Esophagus muscularis mucosa (tissue), 3 donors: ENCODE results near the gene SETD9.

ENCODE experiments used
- EP300 ChIP-seq: sonication (generic); formaldehyde crosslinking; IDR thresholded peaks from one replicate; pipeline ENCODE4 v1.6.1; 2017; ENCODE audit warnings: antibody characterized with exemption
- TF ChIP-seq, protein P1 (sequence below), 3 experiments: fragments of 200-600 bp in 2 of 3; fragments of 450-650 bp in 1 of 3; sonication (generic) in 2 of 3; IDR thresholded peaks; one replicate each; pipeline ENCODE4 v1.5.1; 2017 to 2019; ENCODE audit warnings: antibody characterized with exemption in 3 of 3, mild to moderate bottlenecking in 2 of 3, moderate library complexity in 1 of 3

DNA sequence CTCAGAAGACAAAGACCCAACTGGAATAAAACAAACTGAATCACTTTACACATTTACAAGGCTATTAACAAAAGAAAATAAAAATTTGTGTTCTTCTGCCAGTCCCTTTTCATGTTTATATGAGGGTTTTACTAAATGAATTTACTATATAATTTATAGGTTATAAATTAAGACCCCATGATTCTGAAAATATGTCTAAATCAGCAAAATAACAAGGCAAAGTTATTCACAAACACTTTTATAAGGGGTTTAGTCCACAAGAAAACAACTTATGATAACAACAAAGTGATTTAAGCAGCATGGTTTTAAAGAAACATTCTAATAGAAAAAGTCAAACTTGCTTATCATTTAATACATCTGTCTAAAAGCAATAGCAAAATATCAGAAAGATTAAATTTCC, 37.7 kb downstream of the SETD9 start:
- TF ChIP-seq, protein P1, sequence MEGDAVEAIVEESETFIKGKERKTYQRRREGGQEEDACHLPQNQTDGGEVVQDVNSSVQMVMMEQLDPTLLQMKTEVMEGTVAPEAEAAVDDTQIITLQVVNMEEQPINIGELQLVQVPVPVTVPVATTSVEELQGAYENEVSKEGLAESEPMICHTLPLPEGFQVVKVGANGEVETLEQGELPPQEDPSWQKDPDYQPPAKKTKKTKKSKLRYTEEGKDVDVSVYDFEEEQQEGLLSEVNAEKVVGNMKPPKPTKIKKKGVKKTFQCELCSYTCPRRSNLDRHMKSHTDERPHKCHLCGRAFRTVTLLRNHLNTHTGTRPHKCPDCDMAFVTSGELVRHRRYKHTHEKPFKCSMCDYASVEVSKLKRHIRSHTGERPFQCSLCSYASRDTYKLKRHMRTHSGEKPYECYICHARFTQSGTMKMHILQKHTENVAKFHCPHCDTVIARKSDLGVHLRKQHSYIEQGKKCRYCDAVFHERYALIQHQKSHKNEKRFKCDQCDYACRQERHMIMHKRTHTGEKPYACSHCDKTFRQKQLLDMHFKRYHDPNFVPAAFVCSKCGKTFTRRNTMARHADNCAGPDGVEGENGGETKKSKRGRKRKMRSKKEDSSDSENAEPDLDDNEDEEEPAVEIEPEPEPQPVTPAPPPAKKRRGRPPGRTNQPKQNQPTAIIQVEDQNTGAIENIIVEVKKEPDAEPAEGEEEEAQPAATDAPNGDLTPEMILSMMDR (IDR thresholded peaks at IDR 0.05), result no peak
- TF ChIP-seq EP300, result no peak
